ENCODE measurements around the gene SPDYE16.
A peak's percentile ranks its signal among the peaks of the same experiment; 100 is the strongest.
"Not testable (repeated sequence)": the region's sequence is repeated elsewhere in the genome, so short reads cannot be mapped to it uniquely, and the experiment has no call there.

SPDYE16 gene

GRCh38 chr7:76549855-76550248, 6.8 kb upstream of the SPDYE16 start:
- not testable (repeated sequence) for DNase-seq (ENCODE audit: low read depth in 2 of 3, low spot score in 2 of 3)

GRCh38 chr7:76549025-76549854, 6.1 kb upstream of the SPDYE16 start:
- peak; percentile 47 to 75 (median 61) for DNase-seq (ENCODE audit: low read depth in 2 of 3, low spot score in 2 of 3)

GRCh38 chr7:76531643-76532042, 11.5 kb downstream of the SPDYE16 start:
- DNase-seq (ENCODE audit: low read depth in 2 of 3, low spot score in 2 of 3): not testable (repeated sequence)

GRCh38 chr7:76526183-76526582, 16.9 kb downstream of the SPDYE16 start:
- not testable (repeated sequence) for DNase-seq (ENCODE audit: low read depth in 2 of 3, low spot score in 2 of 3)

- not testable (repeated sequence) for DNase-seq (ENCODE audit: low read depth in 2 of 3, low spot score in 2 of 3)
Measured at GRCh38 chr7:76516932-76517331, 26.2 kb downstream of the SPDYE16 start.

- no peak for DNase-seq (ENCODE audit: low read depth in 2 of 3, low spot score in 2 of 3)
Measured at GRCh38 chr7:76515999-76516443, 27.1 kb downstream of the SPDYE16 start.

- no peak for DNase-seq (ENCODE audit: low read depth in 2 of 3, low spot score in 2 of 3)
Measured at GRCh38 chr7:76514926-76515771, 27.9 kb downstream of the SPDYE16 start.

- DNase-seq (ENCODE audit: low read depth in 2 of 3, low spot score in 2 of 3): no peak
Measured at GRCh38 chr7:76513817-76514799, 29.0 kb downstream of the SPDYE16 start.

- no peak for DNase-seq (ENCODE audit: low read depth in 2 of 3, low spot score in 2 of 3)
Measured at GRCh38 chr7:76512941-76513816, 29.9 kb downstream of the SPDYE16 start.

GRCh38 chr7:76511911-76512885, 30.9 kb downstream of the SPDYE16 start:
- not testable (repeated sequence) for DNase-seq (ENCODE audit: low read depth in 2 of 3, low spot score in 2 of 3)

- DNase-seq (ENCODE audit: low read depth in 2 of 3, low spot score in 2 of 3): not testable (repeated sequence)
Measured at GRCh38 chr7:76511200-76511910, 31.7 kb downstream of the SPDYE16 start.

GRCh38 chr7:76509931-76510877, 32.9 kb downstream of the SPDYE16 start, which contains the start of gene UPK3B:
Gene UPK3B, plus strand, starts transcription at chr7:76510552. Its CDS starts 101 bp downstream, at chr7:76510653.
- DNase-seq (ENCODE audit: low read depth in 2 of 3, low spot score in 2 of 3): no peak

- DNase-seq (ENCODE audit: low read depth in 2 of 3, low spot score in 2 of 3): no peak
Measured at GRCh38 chr7:76507723-76508406, 35.2 kb downstream of the SPDYE16 start.

GRCh38 chr7:76506643-76507042, 36.5 kb downstream of the SPDYE16 start:
- DNase-seq (ENCODE audit: low read depth in 2 of 3, low spot score in 2 of 3): not testable (repeated sequence)

GRCh38 chr7:76506081-76506440, 37.0 kb downstream of the SPDYE16 start:
- no peak for DNase-seq (ENCODE audit: low read depth in 2 of 3, low spot score in 2 of 3)
